C4-2B (cell line): ENCODE results near the gene TIMM10.
A peak's percentile ranks its signal among the peaks of the same experiment; 100 is the strongest.

Experiments
- H3K27ac ChIP-seq: fragments of 450-650 bp; 2 replicates; pipeline ENCODE4 v1.5.1; 2017
- CTCF ChIP-seq: fragments of 450-650 bp; conservative IDR thresholded peaks from 2 replicates; pipeline ENCODE4 v1.5.1; 2017; ENCODE audit warnings: mild to moderate bottlenecking
- ZFX ChIP-seq: fragments of 450-650 bp; IDR thresholded peaks from 2 replicates; pipeline ENCODE4 v1.6.1; 2017

Gene TIMM10

GRCh38 chr11:57501953-57502352 is 28.6 kb downstream of the TIMM10 start:
- TF ChIP-seq ZFX (no peak), CTCF (no peak)
- peak overlapping the region; percentile 86 for H3K27ac ChIP-seq

DNA sequence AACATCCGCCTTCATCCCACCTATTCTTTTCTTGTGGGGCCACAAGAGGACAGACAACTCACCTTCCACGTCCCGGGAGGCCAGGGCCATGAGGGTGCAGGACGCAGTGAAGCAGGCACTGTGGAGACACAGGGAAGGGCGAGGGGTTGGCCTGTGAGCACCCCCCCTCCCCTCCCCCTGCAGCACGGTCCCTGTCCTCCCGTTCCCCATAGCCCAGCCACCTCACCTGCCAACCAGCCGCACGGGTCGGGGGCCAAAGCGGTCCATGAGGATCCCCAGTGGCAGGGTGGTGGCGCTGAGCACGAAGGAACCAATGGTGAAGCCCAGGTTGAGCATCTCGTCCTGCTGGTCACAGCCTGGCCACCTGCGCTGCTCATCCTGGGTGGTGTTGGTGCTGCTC is 29.6 kb downstream of the TIMM10 start:
- TF ChIP-seq CTCF (no peak), ZFX (no peak)
- peak overlapping the region; percentile 86 for H3K27ac ChIP-seq

- H3K27ac ChIP-seq: peak overlapping the region; percentile 86
- TF ChIP-seq CTCF: no peak
- no peak for TF ChIP-seq ZFX
Measured at GRCh38 chr11:57500515-57500914, 30.0 kb downstream of the TIMM10 start.

GRCh38 chr11:57499983-57500461 is 30.5 kb downstream of the TIMM10 start:
- TF ChIP-seq ZFX: no peak
- H3K27ac ChIP-seq: peak overlapping the region; percentile 86

GRCh38 chr11:57499413-57499982 is 31.1 kb downstream of the TIMM10 start:
- H3K27ac ChIP-seq: peak overlapping the region; percentile 86

DNA sequence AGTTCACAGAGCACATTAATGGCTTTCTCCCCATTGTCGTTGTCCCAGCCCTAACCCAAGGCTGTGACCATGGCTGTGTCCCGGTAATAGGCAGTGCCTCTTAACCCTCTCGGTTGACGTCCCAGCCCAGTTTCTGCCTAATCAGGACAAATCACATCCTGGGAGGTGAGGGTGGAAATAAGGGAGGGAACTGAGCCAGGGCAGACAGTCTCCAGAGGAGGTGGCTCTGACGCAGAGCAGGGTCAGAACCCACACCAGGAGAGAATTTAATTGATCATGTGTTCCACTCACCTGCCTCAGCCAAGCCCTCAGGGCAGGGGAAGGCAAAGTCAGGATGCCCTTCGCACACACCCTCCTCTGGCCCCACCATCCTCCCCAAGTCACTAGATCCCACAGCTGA is 32.0 kb downstream of the TIMM10 start:
- TF ChIP-seq ZFX (no peak), CTCF (no peak)
- peak overlapping the region; percentile 86 for H3K27ac ChIP-seq

More at GRCh38 chr11:57499413-57499982, 31.1 kb downstream of the TIMM10 start:
- no peak for TF ChIP-seq ZFX
- TF ChIP-seq CTCF: no peak

DNA sequence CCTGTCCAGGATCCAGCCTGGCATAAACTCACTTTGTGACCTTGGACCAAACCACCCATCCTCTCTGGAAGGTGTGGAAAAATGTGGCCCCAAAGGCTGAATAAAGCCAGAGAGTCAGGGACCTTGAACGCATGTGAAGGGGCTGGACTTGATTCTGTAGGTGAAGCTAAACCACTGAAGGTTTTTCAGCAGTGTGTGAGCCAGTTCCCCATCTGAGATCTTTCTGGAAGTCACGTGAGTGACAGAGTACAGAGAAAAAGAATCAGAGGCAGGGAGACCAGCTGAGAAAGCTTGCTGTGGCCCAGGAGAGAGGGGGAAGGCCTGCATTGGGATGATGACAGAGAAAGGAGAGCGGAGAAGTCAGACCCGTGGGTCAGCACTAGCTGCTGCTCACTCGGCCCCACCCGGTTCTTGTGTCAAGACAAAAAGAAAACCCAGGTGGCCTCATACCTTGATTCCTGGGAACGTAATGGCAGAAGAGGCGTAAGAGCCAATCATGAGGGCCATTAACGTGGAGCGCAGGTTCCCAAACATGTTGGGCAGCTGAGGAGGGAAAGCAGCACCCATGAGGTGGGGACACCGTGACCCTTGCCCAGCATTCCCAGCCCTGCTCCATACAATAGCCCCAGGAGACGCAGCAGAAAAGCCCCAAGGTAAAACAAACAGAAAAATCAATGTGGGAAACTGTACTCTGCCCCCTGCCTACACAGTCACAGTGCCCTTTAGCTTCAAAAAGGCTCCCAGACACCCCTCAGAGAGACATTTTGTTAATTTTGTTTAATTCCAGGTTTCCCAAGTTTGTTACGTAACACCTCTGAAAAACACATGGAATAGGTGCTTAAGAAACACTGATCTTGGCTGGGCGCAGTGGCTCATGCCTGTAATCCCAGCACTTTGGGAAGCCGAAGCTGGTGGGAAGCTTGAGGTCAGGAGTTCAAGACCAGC is 33.0 kb downstream of the TIMM10 start:
- H3K27ac ChIP-seq: peak overlapping the region; percentile 86
- no peak for TF ChIP-seq CTCF
- no peak for TF ChIP-seq ZFX
